Measurements from ENCODE around the gene FAM221A. TPM values are rescaled to one million over a fixed set of nuclear protein-coding genes. Genes with fewer than 3 reads are reported as not detected.
"Not testable (repeated sequence)": the region's sequence is repeated elsewhere in the genome, so short reads cannot be mapped to it uniquely, and the experiment has no call there.

FAM221A gene
- total and polyA plus RNA-seq, 2 donors, result 4.9 to 7.5 TPM

GRCh38 chr7:23662124-23662983, 17.6 kb upstream of the FAM221A start:
- H3K27me3 ChIP-seq (ENCODE audit: control insufficient read depth in 2 of 2, insufficient read depth in 1 of 2, low read length in 1 of 2), result no peaks in the 10 kb centered on the region
- H3K4me1 ChIP-seq (ENCODE audit: control insufficient read depth in 2 of 2, insufficient read depth in 2 of 2, low read length in 2 of 2), result no peaks in the 10 kb centered on the region
- no peaks in the 10 kb centered on the region for H3K36me3 ChIP-seq (ENCODE audit: control insufficient read depth in 2 of 2, insufficient read depth in 2 of 2, low read length in 1 of 2)
- no peak overlapping the region for H3K27ac ChIP-seq (ENCODE audit: low read depth in 1 of 2, low read length in 1 of 2)
- WGBS, result 93% methylated on average over 8 of the region's 8 CpGs
- no peak overlapping the region for H3K4me3 ChIP-seq (ENCODE audit: low read length in 2 of 2)
- DNase-seq (ENCODE audit: low read depth in 6 of 9, low spot score in 9 of 9), result no peak
- H3K9me3 ChIP-seq (ENCODE audit: control insufficient read depth in 2 of 2, insufficient read depth in 1 of 2, low read length in 1 of 2), result peaks cover 0 to 4% of the 10 kb centered on the region in 2 donors

- 97% methylated on average over 2 of the region's 2 CpGs for WGBS
- no peak for DNase-seq (ENCODE audit: low read depth in 6 of 9, low spot score in 9 of 9)
Observed at GRCh38 chr7:23662984-23663313, 17.1 kb upstream of the FAM221A start.

GRCh38 chr7:23664122-23664521, 15.9 kb upstream of the FAM221A start:
- Histone ChIP-seq H3K36me3 (ENCODE audit: control insufficient read depth in 2 of 2, insufficient read depth in 2 of 2, low read length in 1 of 2) (no peaks in the 10 kb centered on the region), H3K9me3 (ENCODE audit: control insufficient read depth in 2 of 2, insufficient read depth in 1 of 2, low read length in 1 of 2) (peaks cover 0 to under 1% of the 10 kb centered on the region in 2 donors), H3K27me3 (ENCODE audit: control insufficient read depth in 2 of 2, insufficient read depth in 1 of 2, low read length in 1 of 2) (no peaks in the 10 kb centered on the region), H3K27ac (ENCODE audit: low read depth in 1 of 2, low read length in 1 of 2) (no peak overlapping the region), H3K4me3 (ENCODE audit: low read length in 2 of 2) (no peak overlapping the region), H3K4me1 (ENCODE audit: control insufficient read depth in 2 of 2, insufficient read depth in 2 of 2, low read length in 2 of 2) (no peaks in the 10 kb centered on the region)
- no peak for DNase-seq (ENCODE audit: low read depth in 6 of 9, low spot score in 9 of 9)

More at GRCh38 chr7:23662984-23663313, 17.1 kb upstream of the FAM221A start:
- Histone ChIP-seq H3K4me3 (ENCODE audit: low read length in 2 of 2) (no peak overlapping the region), H3K9me3 (ENCODE audit: control insufficient read depth in 2 of 2, insufficient read depth in 1 of 2, low read length in 1 of 2) (peaks cover 0 to 4% of the 10 kb centered on the region in 2 donors), H3K27ac (ENCODE audit: low read depth in 1 of 2, low read length in 1 of 2) (no peak overlapping the region), H3K4me1 (ENCODE audit: control insufficient read depth in 2 of 2, insufficient read depth in 2 of 2, low read length in 2 of 2) (no peaks in the 10 kb centered on the region), H3K36me3 (ENCODE audit: control insufficient read depth in 2 of 2, insufficient read depth in 2 of 2, low read length in 1 of 2) (no peaks in the 10 kb centered on the region), H3K27me3 (ENCODE audit: control insufficient read depth in 2 of 2, insufficient read depth in 1 of 2, low read length in 1 of 2) (no peaks in the 10 kb centered on the region)

DNA sequence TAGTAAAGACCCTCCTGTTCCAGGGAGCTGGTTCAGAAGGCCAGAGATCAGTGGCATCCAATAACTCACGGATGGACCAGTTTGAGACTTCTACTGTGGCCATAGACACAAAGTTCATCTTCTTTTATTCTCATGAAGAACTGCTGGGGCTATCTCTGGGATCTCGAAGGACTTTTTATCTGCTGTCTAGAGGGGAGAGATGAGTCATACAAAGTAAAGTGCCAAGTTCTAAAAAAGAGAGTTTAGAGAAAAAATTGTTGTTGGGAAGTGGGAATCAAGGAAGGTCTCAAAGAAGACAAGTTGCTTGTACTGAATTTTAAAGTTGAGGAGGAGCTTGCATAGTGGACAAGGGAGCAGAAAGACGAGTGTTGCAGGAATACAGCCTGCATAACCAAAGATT, 8.0 kb upstream of the FAM221A start:
- no peaks in the 10 kb centered on the region for H3K27me3 ChIP-seq (ENCODE audit: control insufficient read depth in 2 of 2, insufficient read depth in 1 of 2, low read length in 1 of 2)
- H3K9me3 ChIP-seq (ENCODE audit: control insufficient read depth in 2 of 2, insufficient read depth in 1 of 2, low read length in 1 of 2), result no peaks in the 10 kb centered on the region
- H3K4me3 ChIP-seq (ENCODE audit: low read length in 2 of 2), result no peak overlapping the region
- no peak for DNase-seq (ENCODE audit: low read depth in 6 of 9, low spot score in 9 of 9)
- no peak overlapping the region for H3K27ac ChIP-seq (ENCODE audit: low read depth in 1 of 2, low read length in 1 of 2)
- no peaks in the 10 kb centered on the region for H3K4me1 ChIP-seq (ENCODE audit: control insufficient read depth in 2 of 2, insufficient read depth in 2 of 2, low read length in 2 of 2)
- WGBS, result 96% methylated on average over 3 of the region's 3 CpGs
- no peaks in the 10 kb centered on the region for H3K36me3 ChIP-seq (ENCODE audit: control insufficient read depth in 2 of 2, insufficient read depth in 2 of 2, low read length in 1 of 2)

DNA sequence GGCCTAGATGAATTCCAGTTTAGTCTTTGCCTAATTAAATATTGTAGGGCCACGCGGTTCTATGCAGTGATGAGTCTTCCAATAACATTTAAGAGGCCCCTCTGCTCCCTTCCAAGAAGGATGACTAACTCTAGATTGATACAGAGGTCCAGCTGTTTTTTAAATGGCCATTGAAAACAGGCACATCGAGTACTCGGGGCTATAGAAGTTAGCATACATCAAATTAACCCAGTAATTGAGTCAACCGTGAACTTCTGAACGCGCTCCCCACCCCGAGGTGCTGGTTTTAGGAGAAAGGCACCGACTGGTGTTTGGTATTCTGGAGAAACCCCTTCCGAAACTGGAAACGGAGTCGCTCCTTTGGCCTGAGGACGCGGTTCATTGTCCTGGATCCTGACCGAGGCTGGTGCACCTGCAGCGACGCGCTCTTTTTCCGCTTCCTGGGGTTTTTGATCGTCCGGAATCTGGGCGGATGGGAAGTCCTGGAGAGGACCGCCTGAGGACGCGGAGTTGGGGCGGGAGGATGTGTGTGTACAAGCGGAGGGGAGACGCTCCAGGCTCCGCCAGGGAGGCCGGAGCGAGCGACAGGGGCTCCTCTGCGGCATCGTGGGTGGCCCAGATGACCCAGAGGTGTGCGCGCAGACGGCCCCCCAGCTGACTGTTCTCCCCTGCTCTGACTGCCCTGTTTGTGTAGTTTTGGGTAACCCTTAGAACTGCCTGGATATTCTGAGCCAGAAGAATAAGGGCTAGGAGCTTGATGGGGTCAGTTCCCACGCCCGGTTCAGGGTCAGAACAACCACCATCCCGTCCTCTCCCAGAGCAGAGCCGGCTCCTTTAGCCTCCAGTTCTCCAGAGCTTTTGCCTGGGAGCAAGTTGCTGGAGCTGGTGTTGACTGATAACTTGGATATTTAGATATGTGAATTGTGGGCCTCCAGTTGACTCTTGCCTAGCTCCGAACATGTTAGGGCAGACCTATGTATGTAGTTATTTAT, 711 bp downstream of the FAM221A start:
- Histone ChIP-seq H3K4me3 (ENCODE audit: low read length in 2 of 2) (peak overlapping the region; percentile 66 to 73), H3K27ac (ENCODE audit: low read depth in 1 of 2, low read length in 1 of 2) (peak overlapping the region in 1 of 2 donors; percentile 56), H3K36me3 (ENCODE audit: control insufficient read depth in 2 of 2, insufficient read depth in 2 of 2, low read length in 1 of 2) (no peaks in the 10 kb centered on the region), H3K9me3 (ENCODE audit: control insufficient read depth in 2 of 2, insufficient read depth in 1 of 2, low read length in 1 of 2) (no peaks in the 10 kb centered on the region), H3K4me1 (ENCODE audit: control insufficient read depth in 2 of 2, insufficient read depth in 2 of 2, low read length in 2 of 2) (peaks cover 2 to 7% of the 10 kb centered on the region in 2 donors), H3K27me3 (ENCODE audit: control insufficient read depth in 2 of 2, insufficient read depth in 1 of 2, low read length in 1 of 2) (no peaks in the 10 kb centered on the region)
- WGBS, result 12% methylated on average over 42 of the region's 42 CpGs
- DNase-seq (ENCODE audit: low read depth in 6 of 9, low spot score in 9 of 9), result peak; percentile 49 to 87 (median 73)

DNA sequence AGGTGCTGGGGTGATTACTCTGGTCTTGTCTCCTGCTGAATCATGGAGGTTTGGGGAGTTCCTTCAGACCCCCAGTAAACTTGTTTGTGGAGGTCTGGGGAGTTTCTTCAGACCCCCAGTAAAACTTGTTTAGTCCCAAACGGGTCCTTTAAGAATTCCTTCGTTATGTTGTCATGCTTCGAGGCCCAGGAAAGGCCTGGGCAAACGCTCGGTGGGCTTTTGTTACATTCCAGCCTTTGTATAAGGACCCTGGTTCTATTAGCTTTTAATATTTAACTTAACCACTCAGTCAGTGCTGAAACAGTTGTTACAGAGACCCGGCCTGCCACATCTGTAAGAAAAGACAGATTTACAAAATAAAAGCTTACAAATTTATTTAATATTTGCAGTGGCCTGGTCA, 4.0 kb downstream of the FAM221A start:
- not testable (repeated sequence) for DNase-seq (ENCODE audit: low read depth in 6 of 9, low spot score in 9 of 9); H3K4me3 ChIP-seq (ENCODE audit: low read length in 2 of 2); H3K4me1 ChIP-seq (ENCODE audit: control insufficient read depth in 2 of 2, insufficient read depth in 2 of 2, low read length in 2 of 2); H3K36me3 ChIP-seq (ENCODE audit: control insufficient read depth in 2 of 2, insufficient read depth in 2 of 2, low read length in 1 of 2); H3K9me3 ChIP-seq (ENCODE audit: control insufficient read depth in 2 of 2, insufficient read depth in 1 of 2, low read length in 1 of 2); H3K27me3 ChIP-seq (ENCODE audit: control insufficient read depth in 2 of 2, insufficient read depth in 1 of 2, low read length in 1 of 2); H3K27ac ChIP-seq (ENCODE audit: low read depth in 1 of 2, low read length in 1 of 2)
- 96% methylated on average over 6 of the region's 6 CpGs for WGBS

GRCh38 chr7:23685731-23686130, 5.7 kb downstream of the FAM221A start:
- no peak overlapping the region for H3K27ac ChIP-seq (ENCODE audit: low read depth in 1 of 2, low read length in 1 of 2)
- WGBS, result 92% methylated on average over 3 of the region's 3 CpGs
- no peak for DNase-seq (ENCODE audit: low read depth in 6 of 9, low spot score in 9 of 9)
- peaks cover 2 to 5% of the 10 kb centered on the region in 2 donors for H3K4me1 ChIP-seq (ENCODE audit: control insufficient read depth in 2 of 2, insufficient read depth in 2 of 2, low read length in 2 of 2)
- H3K36me3 ChIP-seq (ENCODE audit: control insufficient read depth in 2 of 2, insufficient read depth in 2 of 2, low read length in 1 of 2), result no peaks in the 10 kb centered on the region
- H3K27me3 ChIP-seq (ENCODE audit: control insufficient read depth in 2 of 2, insufficient read depth in 1 of 2, low read length in 1 of 2), result no peaks in the 10 kb centered on the region
- no peak overlapping the region for H3K4me3 ChIP-seq (ENCODE audit: low read length in 2 of 2)
- no peaks in the 10 kb centered on the region for H3K9me3 ChIP-seq (ENCODE audit: control insufficient read depth in 2 of 2, insufficient read depth in 1 of 2, low read length in 1 of 2)

GRCh38 chr7:23687011-23687410, 7.0 kb downstream of the FAM221A start:
- no peak overlapping the region for H3K4me3 ChIP-seq (ENCODE audit: low read length in 2 of 2)
- H3K27me3 ChIP-seq (ENCODE audit: control insufficient read depth in 2 of 2, insufficient read depth in 1 of 2, low read length in 1 of 2), result no peaks in the 10 kb centered on the region
- no peak for DNase-seq (ENCODE audit: low read depth in 6 of 9, low spot score in 9 of 9)
- H3K9me3 ChIP-seq (ENCODE audit: control insufficient read depth in 2 of 2, insufficient read depth in 1 of 2, low read length in 1 of 2), result no peaks in the 10 kb centered on the region
- H3K36me3 ChIP-seq (ENCODE audit: control insufficient read depth in 2 of 2, insufficient read depth in 2 of 2, low read length in 1 of 2), result peaks cover 0 to 4% of the 10 kb centered on the region in 2 donors
- no peaks in the 10 kb centered on the region for H3K4me1 ChIP-seq (ENCODE audit: control insufficient read depth in 2 of 2, insufficient read depth in 2 of 2, low read length in 2 of 2)
- no peak overlapping the region for H3K27ac ChIP-seq (ENCODE audit: low read depth in 1 of 2, low read length in 1 of 2)
- 96% methylated on average over 2 of the region's 2 CpGs for WGBS

- no peaks in the 10 kb centered on the region for H3K4me1 ChIP-seq (ENCODE audit: control insufficient read depth in 2 of 2, insufficient read depth in 2 of 2, low read length in 2 of 2)
- no peaks in the 10 kb centered on the region for H3K9me3 ChIP-seq (ENCODE audit: control insufficient read depth in 2 of 2, insufficient read depth in 1 of 2, low read length in 1 of 2)
- no peak for DNase-seq (ENCODE audit: low read depth in 6 of 9, low spot score in 9 of 9)
- H3K27ac ChIP-seq (ENCODE audit: low read depth in 1 of 2, low read length in 1 of 2), result no peak overlapping the region
- peaks cover 3 to 12% of the 10 kb centered on the region in 2 donors for H3K36me3 ChIP-seq (ENCODE audit: control insufficient read depth in 2 of 2, insufficient read depth in 2 of 2, low read length in 1 of 2)
- no peaks in the 10 kb centered on the region for H3K27me3 ChIP-seq (ENCODE audit: control insufficient read depth in 2 of 2, insufficient read depth in 1 of 2, low read length in 1 of 2)
- H3K4me3 ChIP-seq (ENCODE audit: low read length in 2 of 2), result no peak overlapping the region
- 97% methylated on average over 4 of the region's 4 CpGs for WGBS
Observed at GRCh38 chr7:23689165-23689564, 9.2 kb downstream of the FAM221A start.
